Neural crest cell (in vitro differentiated cells): ENCODE data around the gene ZFPL1. TPM values are rescaled to one million over a fixed set of nuclear protein-coding genes. Genes with fewer than 3 reads are reported as not detected.

Source experiments
- DNase-seq: peaks from one replicate; pipeline ENCODE4 v3.0.0; 2021; ENCODE audit warnings: low read depth, mixed read lengths, low spot score
- H3K27ac Mint-ChIP-seq: one replicate; pipeline ENCODE4 v1.8.0; 2021; ENCODE audit warnings: mild to moderate bottlenecking, mixed read lengths; ENCODE audit not compliant: unreplicated experiment
- H3K27me3 Mint-ChIP-seq: 2 replicates; pipeline ENCODE4 v1.8.0; 2021; ENCODE audit warnings: low read depth, mild to moderate bottlenecking, mixed read lengths
- H3K36me3 Mint-ChIP-seq: 2 replicates; pipeline ENCODE4 v1.8.0; 2021; ENCODE audit warnings: low read depth, mild to moderate bottlenecking, mixed read lengths
- H3K4me1 Mint-ChIP-seq: 2 replicates; pipeline ENCODE4 v1.8.0; 2021; ENCODE audit warnings: mixed read lengths
- H3K4me3 Mint-ChIP-seq: one replicate; pipeline ENCODE4 v1.8.0; 2021; ENCODE audit warnings: mild to moderate bottlenecking, mixed read lengths
- H3K9me3 Mint-ChIP-seq: 2 replicates; pipeline ENCODE4 v1.8.0; 2021; ENCODE audit warnings: mixed read lengths
- CTCF ChIP-seq: fragments of 200-600 bp; sonication (generic); conservative IDR thresholded peaks from 2 replicates; pipeline ENCODE4 v1.5.0; 2021; ENCODE audit warnings: antibody characterized with exemption, mild to moderate bottlenecking
- total RNA-seq: library from RNA; stranded (reverse); gene quantifications from 2 replicates; pipeline ENCODE4 v1.2.1, GENCODE V29; 2021

ZFPL1 gene
- total RNA-seq, 1 donor from 2014 or later = 35.7 TPM

GRCh38 chr11:65120831-65121230, 36.8 kb downstream of the ZFPL1 start:
- TF ChIP-seq CTCF = no peak
- H3K4me1 Mint-ChIP-seq = peaks cover 49% of the 10 kb centered on the region
- no peak for DNase-seq
- H3K36me3 Mint-ChIP-seq = peaks cover 15% of the 10 kb centered on the region
- H3K9me3 Mint-ChIP-seq = no peaks in the 10 kb centered on the region
- H3K4me3 Mint-ChIP-seq = peak overlapping the region; percentile 100
- peaks cover 6% of the 10 kb centered on the region for H3K27me3 Mint-ChIP-seq
- H3K27ac Mint-ChIP-seq = peak overlapping the region; percentile 99

- peaks cover 17% of the 10 kb centered on the region for H3K36me3 Mint-ChIP-seq
- no peak for TF ChIP-seq CTCF
- DNase-seq = no peak
- H3K9me3 Mint-ChIP-seq = no peaks in the 10 kb centered on the region
- H3K4me3 Mint-ChIP-seq = peak overlapping the region; percentile 100
- peaks cover 6% of the 10 kb centered on the region for H3K27me3 Mint-ChIP-seq
- H3K4me1 Mint-ChIP-seq = peaks cover 49% of the 10 kb centered on the region
- H3K27ac Mint-ChIP-seq = peak overlapping the region; percentile 99
Measured at GRCh38 chr11:65121447-65121864, 37.4 kb downstream of the ZFPL1 start.

- TF ChIP-seq CTCF = no peak
- Mint-ChIP-seq H3K4me3 (peak within 1 kb of the TSS; percentile 100), H3K27ac (peak within 1 kb of the TSS; percentile 99), H3K4me1 (peaks cover 46% of the 10 kb centered on the region), H3K27me3 (peaks cover 6% of the 10 kb centered on the region), H3K9me3 (no peaks in the 10 kb centered on the region), H3K36me3 (peaks cover 19% of the 10 kb centered on the region)
- DNase-seq = peak; percentile 94
Measured at GRCh38 chr11:65121865-65122696, 38.1 kb downstream of the ZFPL1 start, which contains the start of the genes FAU and MRPL49. TSS of gene FAU (minus strand) at chr11:65122134. CDS start at chr11:65121813, 321 bp downstream. TSS of gene MRPL49 (plus strand) at chr11:65122321. CDS start at chr11:65122347, 26 bp downstream.

GRCh38 chr11:65124480-65125196, 40.6 kb downstream of the ZFPL1 start:
- no peak overlapping the region for H3K27ac Mint-ChIP-seq
- TF ChIP-seq CTCF = no peak
- H3K27me3 Mint-ChIP-seq = no peaks in the 10 kb centered on the region
- H3K4me3 Mint-ChIP-seq = peak overlapping the region; percentile 82
- H3K9me3 Mint-ChIP-seq = no peaks in the 10 kb centered on the region
- DNase-seq = no peak
- peaks cover 13% of the 10 kb centered on the region for H3K36me3 Mint-ChIP-seq
- peaks cover 30% of the 10 kb centered on the region for H3K4me1 Mint-ChIP-seq

- Mint-ChIP-seq H3K4me3 (peak overlapping the region; percentile 57), H3K4me1 (peaks cover 25% of the 10 kb centered on the region), H3K9me3 (no peaks in the 10 kb centered on the region), H3K27ac (no peak overlapping the region), H3K27me3 (no peaks in the 10 kb centered on the region), H3K36me3 (peaks cover 13% of the 10 kb centered on the region)
- no peak for DNase-seq
- TF ChIP-seq CTCF = no peak
Measured at GRCh38 chr11:65125197-65126056, 41.4 kb downstream of the ZFPL1 start.
